ENCODE data around the gene CLIP1.
"Not testable (repeated sequence)": the region's sequence is repeated elsewhere in the genome, so short reads cannot be mapped to it uniquely, and the experiment has no call there.

DNA sequence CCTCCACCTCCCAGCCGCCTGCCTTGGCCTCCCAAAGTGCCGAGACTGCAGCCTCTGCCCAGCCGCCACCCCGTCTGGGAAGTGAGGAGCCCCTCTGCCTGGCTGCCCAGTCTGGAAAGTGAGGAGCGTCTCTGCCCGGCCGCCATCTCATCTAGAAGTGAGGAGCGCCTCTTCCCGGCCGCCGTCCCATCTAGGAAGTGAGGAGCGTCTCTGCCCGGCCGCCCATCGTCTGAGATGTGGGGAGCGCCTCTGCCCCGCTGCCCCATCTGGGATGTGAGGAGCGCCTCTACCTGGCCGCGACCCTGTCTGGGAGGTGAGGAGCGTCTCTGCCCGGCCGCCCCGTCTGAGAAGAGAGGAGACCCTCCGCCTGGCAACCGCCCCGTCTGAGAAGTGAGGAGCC is 65.5 kb downstream of the CLIP1 start:
- TF ChIP-seq, protein P1, sequence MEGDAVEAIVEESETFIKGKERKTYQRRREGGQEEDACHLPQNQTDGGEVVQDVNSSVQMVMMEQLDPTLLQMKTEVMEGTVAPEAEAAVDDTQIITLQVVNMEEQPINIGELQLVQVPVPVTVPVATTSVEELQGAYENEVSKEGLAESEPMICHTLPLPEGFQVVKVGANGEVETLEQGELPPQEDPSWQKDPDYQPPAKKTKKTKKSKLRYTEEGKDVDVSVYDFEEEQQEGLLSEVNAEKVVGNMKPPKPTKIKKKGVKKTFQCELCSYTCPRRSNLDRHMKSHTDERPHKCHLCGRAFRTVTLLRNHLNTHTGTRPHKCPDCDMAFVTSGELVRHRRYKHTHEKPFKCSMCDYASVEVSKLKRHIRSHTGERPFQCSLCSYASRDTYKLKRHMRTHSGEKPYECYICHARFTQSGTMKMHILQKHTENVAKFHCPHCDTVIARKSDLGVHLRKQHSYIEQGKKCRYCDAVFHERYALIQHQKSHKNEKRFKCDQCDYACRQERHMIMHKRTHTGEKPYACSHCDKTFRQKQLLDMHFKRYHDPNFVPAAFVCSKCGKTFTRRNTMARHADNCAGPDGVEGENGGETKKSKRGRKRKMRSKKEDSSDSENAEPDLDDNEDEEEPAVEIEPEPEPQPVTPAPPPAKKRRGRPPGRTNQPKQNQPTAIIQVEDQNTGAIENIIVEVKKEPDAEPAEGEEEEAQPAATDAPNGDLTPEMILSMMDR (IDR thresholded peaks at IDR 0.05; ENCODE audit: low read length) = not testable (repeated sequence)
- not testable (repeated sequence) for TF ChIP-seq EZH2 (optimal IDR thresholded peaks at IDR 0.05; ENCODE audit: low read depth, low read length); EZH2phosphoT487 (IDR thresholded peaks at IDR 0.05; ENCODE audit: low read length)
